A549 (cell line): Measurements from ENCODE around the gene C2CD4C.

ENCODE experiments used
- BCL3 ChIP-seq: fragments of >200 bp; sonication (Bioruptor Twin); formaldehyde crosslinking; IDR thresholded peaks from 3 replicates; pipeline ENCODE4 v1.6.1; 2016
- CEBPB ChIP-seq, 2 experiments: fragments of >200 bp in 1 of 2; sonication (Bioruptor Twin) in 1 of 2; formaldehyde crosslinking in 1 of 2; IDR thresholded peaks; 2 replicates each; pipeline ENCODE4 v1.6.1; 2012 to 2016
- CTCF ChIP-seq: fragments of >200 bp; sonication (Bioruptor Twin); formaldehyde crosslinking; IDR thresholded peaks from 3 replicates; pipeline ENCODE4 v1.5.1; 2016
- E2F6 ChIP-seq: IDR thresholded peaks from 2 replicates; pipeline ENCODE4 v1.6.1; 2012; ENCODE audit warnings: low read depth, borderline replicate concordance
- EP300 ChIP-seq, 2 experiments: fragments of >200 bp; sonication (Bioruptor Twin); formaldehyde crosslinking; IDR thresholded peaks; 2 replicates in 1 of 2; 3 replicates in 1 of 2; pipeline ENCODE4 v1.6.1; 2016 to 2017
- FOXS1 ChIP-seq: fragments of 250-450 bp; sonication (Bioruptor Pico); IDR thresholded peaks from 2 replicates; pipeline ENCODE4 v1.5.0; 2020; ENCODE audit warnings: mild to moderate bottlenecking, moderate library complexity
- HEYL ChIP-seq: fragments of 250-450 bp; sonication (Bioruptor Pico); IDR thresholded peaks from 2 replicates; pipeline ENCODE4 v1.8.0; 2021; ENCODE audit warnings: mild to moderate bottlenecking, moderate library complexity
- MAFK ChIP-seq: fragments of 450-650 bp; IDR thresholded peaks from 2 replicates; pipeline ENCODE4 v1.6.1; 2014; ENCODE audit not compliant: partially characterized antibody
- MAX ChIP-seq: IDR thresholded peaks from 2 replicates; pipeline ENCODE4 v1.6.1; 2012
- MYC ChIP-seq: IDR thresholded peaks from 2 replicates; pipeline ENCODE4 v1.6.1; 2012; ENCODE audit warnings: mild to moderate bottlenecking, inconsistent platforms, low read length, improper control_type of control experiment, borderline replicate concordance
- PHF8 ChIP-seq: fragments of 200-600 bp; sonication (generic); IDR thresholded peaks from 2 replicates; pipeline ENCODE4 v1.6.1; 2016; ENCODE audit warnings: low read depth, mild to moderate bottlenecking, antibody characterized with exemption, moderate library complexity, borderline replicate concordance
- POLR2A ChIP-seq: IDR thresholded peaks from 2 replicates; pipeline ENCODE4 v1.6.1; 2012; ENCODE audit warnings: mild to moderate bottlenecking, low read length
- RAD21 ChIP-seq, 2 experiments: fragments of >200 bp in 1 of 2; sonication (Bioruptor Twin) in 1 of 2; formaldehyde crosslinking in 1 of 2; IDR thresholded peaks in 1 of 2; conservative IDR thresholded peaks in 1 of 2; 2 replicates in 1 of 2; 3 replicates in 1 of 2; pipeline ENCODE4 v1.6.1; 2012 to 2018; ENCODE audit warnings: inconsistent platforms in 1 of 2

- TF ChIP-seq CTCF = no peak
- TF ChIP-seq CEBPB (IDR thresholded peaks at IDR 0.05) = no peak
- TF ChIP-seq BCL3 = no peak
- TF ChIP-seq HEYL (CRISPR knock-in tag) = no peak
- no peak for TF ChIP-seq PHF8
- TF ChIP-seq EP300 (IDR thresholded peaks at IDR 0.05) = no peak
- no peak for TF ChIP-seq FOXS1 (CRISPR knock-in tag)
- TF ChIP-seq E2F6 = no peak
- TF ChIP-seq MYC = no peak
- no peak for TF ChIP-seq MAFK
- no peak for TF ChIP-seq MAX
- TF ChIP-seq POLR2A = no peak
- TF ChIP-seq RAD21 (conservative IDR thresholded peaks at IDR 0.05 in 1 of 2, IDR thresholded peaks at IDR 0.05 in 1 of 2) = no peak
Observed at GRCh38 chr19:400976-401865, 7.7 kb downstream of the C2CD4C start.
